Left hindlimb (tissue), 1 donor: ENCODE measurements around the gene COX14.
"Not testable (repeated sequence)": the region's sequence is repeated elsewhere in the genome, so short reads cannot be mapped to it uniquely, and the experiment has no call there.

Experiments used
- DNase-seq: peaks from one replicate; pipeline ENCODE4 v3.0.0-alpha.2; 2018

The COX14 gene

GRCh38 chr12:50111693-50112455 lies at the start of gene COX14:
Gene COX14, plus strand, starts transcription at chr12:50112236. Its CDS starts 7,808 bp downstream, at chr12:50120044.
- peak; percentile 100 for DNase-seq

- DNase-seq = no peak
Measured at GRCh38 chr12:50062728-50063460, 49.1 kb upstream of the COX14 start.

- no peak for DNase-seq
Measured at GRCh38 chr12:50065726-50066310, 46.2 kb upstream of the COX14 start.

- no peak for DNase-seq
Measured at GRCh38 chr12:50066402-50066801, 45.6 kb upstream of the COX14 start.

GRCh38 chr12:50069069-50069468 lies 43.0 kb upstream of the COX14 start:
- DNase-seq = no peak

GRCh38 chr12:50069539-50069938 lies 42.5 kb upstream of the COX14 start:
- DNase-seq = no peak

GRCh38 chr12:50070314-50071060 lies 41.5 kb upstream of the COX14 start:
- peak; percentile 88 for DNase-seq

GRCh38 chr12:50072198-50072907 lies 39.7 kb upstream of the COX14 start:
- no peak for DNase-seq

- DNase-seq = peak; percentile 25
Measured at GRCh38 chr12:50073206-50073605, 38.8 kb upstream of the COX14 start.

GRCh38 chr12:50073712-50074111 lies 38.3 kb upstream of the COX14 start:
- peak; percentile 29 for DNase-seq

- DNase-seq = peak; percentile 85
Measured at GRCh38 chr12:50074936-50075807, 36.9 kb upstream of the COX14 start.

- DNase-seq = no peak
Measured at GRCh38 chr12:50075808-50076170, 36.2 kb upstream of the COX14 start.

- no peak for DNase-seq
Measured at GRCh38 chr12:50077099-50077498, 34.9 kb upstream of the COX14 start.

- DNase-seq = no peak
Measured at GRCh38 chr12:50078281-50078680, 33.8 kb upstream of the COX14 start.

- no peak for DNase-seq
Measured at GRCh38 chr12:50079771-50080170, 32.3 kb upstream of the COX14 start.

GRCh38 chr12:50081096-50081808 lies 30.8 kb upstream of the COX14 start:
- no peak for DNase-seq

- no peak for DNase-seq
Measured at GRCh38 chr12:50082644-50083043, 29.4 kb upstream of the COX14 start.

GRCh38 chr12:50083301-50083700 lies 28.7 kb upstream of the COX14 start:
- DNase-seq = no peak

GRCh38 chr12:50084409-50084774 lies 27.6 kb upstream of the COX14 start:
- not testable (repeated sequence) for DNase-seq

GRCh38 chr12:50084775-50085614 lies 27.0 kb upstream of the COX14 start, which contains the start of gene SMARCD1:
Gene SMARCD1, plus strand, starts transcription at chr12:50085342. Its CDS starts 28 bp downstream, at chr12:50085370.
- DNase-seq = peak; percentile 95
